Measurements from ENCODE around the gene DCK.
"Not testable (repeated sequence)": the region's sequence is repeated elsewhere in the genome, so short reads cannot be mapped to it uniquely, and the experiment has no call there.

DCK gene

DNA sequence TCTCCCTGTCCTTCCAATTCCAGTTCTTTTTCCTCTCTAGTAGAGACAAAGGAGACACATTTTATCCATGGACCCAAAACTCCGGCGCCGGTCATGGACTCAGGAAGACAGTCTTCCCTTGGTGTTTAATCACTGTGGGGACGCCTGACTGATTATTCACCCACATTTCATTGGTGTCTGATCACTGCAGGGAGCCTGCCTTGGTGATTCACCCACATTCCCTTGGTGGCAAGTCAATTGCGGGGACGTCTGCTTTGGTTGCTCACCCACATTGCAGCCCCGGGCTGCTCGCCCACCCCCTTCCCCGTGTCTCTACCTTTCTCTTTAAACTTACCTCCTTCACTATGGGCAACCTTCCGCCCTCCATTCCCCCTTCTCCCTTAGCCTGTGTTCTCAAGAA lies 38.7 kb downstream of the DCK start:
- H3K9me3 ChIP-seq (replicated peaks in 1 of 2; ENCODE audit: control insufficient read depth in 2 of 2, insufficient read depth in 1 of 2, low read depth in 1 of 2, low read length in 2 of 2); H2BK15ac ChIP-seq (ENCODE audit: low read length); H3K27me3 ChIP-seq (ENCODE audit: control insufficient read depth in 3 of 3, insufficient read depth in 3 of 3, low read depth in 1 of 3, low read length in 3 of 3); H3K9ac ChIP-seq (ENCODE audit: low read depth, low read length, poor library complexity); H2AFZ ChIP-seq (ENCODE audit: low read length); H4K91ac ChIP-seq (ENCODE audit: low read depth, low read length, poor library complexity); H3K18ac ChIP-seq (ENCODE audit: low read length); H2BK120ac ChIP-seq (ENCODE audit: low read depth, low read length); H2AK5ac ChIP-seq (ENCODE audit: low read depth, low read length); DNase-seq (ENCODE audit: low spot score); H2BK5ac ChIP-seq (ENCODE audit: low read length); H4K8ac ChIP-seq (ENCODE audit: low read depth, low read length); H3K4me2 ChIP-seq (ENCODE audit: insufficient read depth, low read length, poor library complexity, severe bottlenecking); H3K79me1 ChIP-seq (ENCODE audit: low read depth, low read length); H3K4me3 ChIP-seq (ENCODE audit: low read length in 2 of 2); H2BK12ac ChIP-seq (ENCODE audit: low read length); H3K4me1 ChIP-seq (ENCODE audit: control insufficient read depth in 2 of 2, insufficient read depth in 1 of 2, low read depth in 1 of 2, low read length in 2 of 2); H3K23ac ChIP-seq (ENCODE audit: low read depth, low read length, poor library complexity); H3K4ac ChIP-seq (ENCODE audit: low read length); H3K27ac ChIP-seq (replicated peaks; ENCODE audit: low read length); H3K14ac ChIP-seq (ENCODE audit: low read length): not testable (repeated sequence)
- WGBS, 2 donors (ENCODE audit: extremely low coverage in 2 of 2, insufficient read length in 2 of 2, insufficient replicate concordance in 1 of 2) = no CpG with 5 or more reads among the region's 10 CpGs
- H3K36me3 ChIP-seq (replicated peaks in 1 of 2; ENCODE audit: control insufficient read depth in 2 of 2, insufficient read depth in 2 of 2, low read length in 2 of 2) = peaks cover 2 to 71% of the 10 kb centered on the region in 2 donors

DNA sequence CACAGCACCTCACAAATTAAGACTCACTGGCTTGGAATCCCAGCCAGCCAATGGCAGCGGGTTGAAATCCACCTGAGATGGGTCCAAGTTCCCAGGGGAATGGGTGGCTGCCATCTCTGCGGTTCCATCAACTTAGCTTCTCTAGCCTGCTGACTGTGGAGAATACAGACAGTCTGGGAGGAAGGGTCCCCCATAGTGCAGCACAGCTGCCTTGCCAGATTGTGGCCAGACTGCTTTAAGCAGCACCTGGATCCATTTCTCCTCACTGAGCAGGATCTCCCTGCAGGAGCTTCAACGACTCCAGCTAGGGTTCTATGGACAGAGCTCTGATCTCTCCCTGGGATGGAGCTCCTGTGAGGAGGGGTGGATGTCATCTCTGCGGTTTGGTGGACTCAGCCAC lies 51.8 kb downstream of the DCK start:
- H3K14ac ChIP-seq (ENCODE audit: low read length) = no peak overlapping the region
- H3K79me1 ChIP-seq (ENCODE audit: low read depth, low read length) = no peaks in the 10 kb centered on the region
- no peak overlapping the region for H2AK5ac ChIP-seq (ENCODE audit: low read depth, low read length)
- no peak overlapping the region for H3K23ac ChIP-seq (ENCODE audit: low read depth, low read length, poor library complexity)
- no peak overlapping the region for H3K27ac ChIP-seq (replicated peaks; ENCODE audit: low read length)
- no peak overlapping the region for H3K4ac ChIP-seq (ENCODE audit: low read length)
- no peak overlapping the region for H2BK120ac ChIP-seq (ENCODE audit: low read depth, low read length)
- no peaks in the 10 kb centered on the region for H3K9me3 ChIP-seq (replicated peaks in 1 of 2; ENCODE audit: control insufficient read depth in 2 of 2, insufficient read depth in 1 of 2, low read depth in 1 of 2, low read length in 2 of 2)
- H4K8ac ChIP-seq (ENCODE audit: low read depth, low read length) = no peak overlapping the region
- no peak overlapping the region for H2BK15ac ChIP-seq (ENCODE audit: low read length)
- DNase-seq (ENCODE audit: low spot score) = no peak
- H2BK5ac ChIP-seq (ENCODE audit: low read length) = no peak overlapping the region
- no peak overlapping the region for H3K9ac ChIP-seq (ENCODE audit: low read depth, low read length, poor library complexity)
- H3K4me1 ChIP-seq (ENCODE audit: control insufficient read depth in 2 of 2, insufficient read depth in 1 of 2, low read depth in 1 of 2, low read length in 2 of 2) = no peaks in the 10 kb centered on the region
- H2BK12ac ChIP-seq (ENCODE audit: low read length) = no peak overlapping the region
- no peak overlapping the region for H3K18ac ChIP-seq (ENCODE audit: low read length)
- H3K4me3 ChIP-seq (ENCODE audit: low read length in 2 of 2) = no peak overlapping the region
- no peak overlapping the region for H3K4me2 ChIP-seq (ENCODE audit: insufficient read depth, low read length, poor library complexity, severe bottlenecking)
- no peak overlapping the region for H4K91ac ChIP-seq (ENCODE audit: low read depth, low read length, poor library complexity)
- WGBS, 2 donors (ENCODE audit: extremely low coverage in 2 of 2, insufficient read length in 2 of 2, insufficient replicate concordance in 1 of 2) = no CpG with 5 or more reads among the region's 4 CpGs
- H2AFZ ChIP-seq (ENCODE audit: low read length) = no peak overlapping the region
- no peaks in the 10 kb centered on the region for H3K27me3 ChIP-seq (ENCODE audit: control insufficient read depth in 3 of 3, insufficient read depth in 3 of 3, low read depth in 1 of 3, low read length in 3 of 3)
- H3K36me3 ChIP-seq (replicated peaks in 1 of 2; ENCODE audit: control insufficient read depth in 2 of 2, insufficient read depth in 2 of 2, low read length in 2 of 2) = no peaks in the 10 kb centered on the region

GRCh38 chr4:71049395-71049794 lies 55.9 kb downstream of the DCK start:
- Histone ChIP-seq H2AFZ (ENCODE audit: low read length) (no peak overlapping the region), H3K4me3 (ENCODE audit: low read length in 2 of 2) (no peak overlapping the region), H3K27me3 (ENCODE audit: control insufficient read depth in 3 of 3, insufficient read depth in 3 of 3, low read depth in 1 of 3, low read length in 3 of 3) (no peaks in the 10 kb centered on the region), H2BK5ac (ENCODE audit: low read length) (no peak overlapping the region), H2BK15ac (ENCODE audit: low read length) (no peak overlapping the region), H3K9ac (ENCODE audit: low read depth, low read length, poor library complexity) (no peak overlapping the region), H3K79me1 (ENCODE audit: low read depth, low read length) (no peaks in the 10 kb centered on the region), H2BK12ac (ENCODE audit: low read length) (no peak overlapping the region), H4K8ac (ENCODE audit: low read depth, low read length) (no peak overlapping the region), H2AK5ac (ENCODE audit: low read depth, low read length) (no peak overlapping the region), H3K4ac (ENCODE audit: low read length) (no peak overlapping the region), H3K4me2 (ENCODE audit: insufficient read depth, low read length, poor library complexity, severe bottlenecking) (no peak overlapping the region), H4K91ac (ENCODE audit: low read depth, low read length, poor library complexity) (no peak overlapping the region), H3K23ac (ENCODE audit: low read depth, low read length, poor library complexity) (no peak overlapping the region), H3K4me1 (ENCODE audit: control insufficient read depth in 2 of 2, insufficient read depth in 1 of 2, low read depth in 1 of 2, low read length in 2 of 2) (no peaks in the 10 kb centered on the region), H3K36me3 (replicated peaks in 1 of 2; ENCODE audit: control insufficient read depth in 2 of 2, insufficient read depth in 2 of 2, low read length in 2 of 2) (no peaks in the 10 kb centered on the region), H3K18ac (ENCODE audit: low read length) (no peak overlapping the region), H3K27ac (replicated peaks; ENCODE audit: low read length) (no peak overlapping the region), H3K9me3 (replicated peaks in 1 of 2; ENCODE audit: control insufficient read depth in 2 of 2, insufficient read depth in 1 of 2, low read depth in 1 of 2, low read length in 2 of 2) (no peaks in the 10 kb centered on the region), H2BK120ac (ENCODE audit: low read depth, low read length) (no peak overlapping the region), H3K14ac (ENCODE audit: low read length) (no peak overlapping the region)
- WGBS, 2 donors (ENCODE audit: extremely low coverage in 2 of 2, insufficient read length in 2 of 2, insufficient replicate concordance in 1 of 2) = no CpG with 5 or more reads among the region's 5 CpGs
- DNase-seq (ENCODE audit: low spot score) = no peak

DNA sequence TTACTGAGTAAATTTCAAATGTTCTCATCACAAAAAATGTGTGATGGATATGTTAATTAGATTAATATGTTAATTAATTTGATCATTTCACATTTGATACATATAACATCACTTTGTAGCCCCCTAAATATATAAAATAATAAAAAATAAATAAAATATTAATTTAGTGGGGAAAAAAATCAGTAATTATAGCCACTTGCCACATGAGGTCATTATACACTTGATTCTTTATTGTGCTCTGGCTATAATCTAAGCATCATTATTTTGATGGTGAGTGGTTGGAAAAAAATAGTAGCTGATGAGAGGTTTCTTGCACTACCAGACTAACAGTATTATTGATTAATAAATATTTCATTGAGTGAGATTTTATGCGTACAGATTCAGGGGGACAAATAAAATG lies 57.4 kb downstream of the DCK start:
- Histone ChIP-seq H3K18ac (ENCODE audit: low read length) (no peak overlapping the region), H3K27ac (replicated peaks; ENCODE audit: low read length) (no peak overlapping the region), H2AK5ac (ENCODE audit: low read depth, low read length) (no peak overlapping the region), H4K8ac (ENCODE audit: low read depth, low read length) (no peak overlapping the region), H3K23ac (ENCODE audit: low read depth, low read length, poor library complexity) (no peak overlapping the region), H2BK12ac (ENCODE audit: low read length) (no peak overlapping the region), H4K91ac (ENCODE audit: low read depth, low read length, poor library complexity) (no peak overlapping the region), H3K4me1 (ENCODE audit: control insufficient read depth in 2 of 2, insufficient read depth in 1 of 2, low read depth in 1 of 2, low read length in 2 of 2) (no peaks in the 10 kb centered on the region), H3K4me3 (ENCODE audit: low read length in 2 of 2) (no peak overlapping the region), H2BK120ac (ENCODE audit: low read depth, low read length) (no peak overlapping the region), H3K27me3 (ENCODE audit: control insufficient read depth in 3 of 3, insufficient read depth in 3 of 3, low read depth in 1 of 3, low read length in 3 of 3) (no peaks in the 10 kb centered on the region), H2BK15ac (ENCODE audit: low read length) (no peak overlapping the region), H3K9ac (ENCODE audit: low read depth, low read length, poor library complexity) (no peak overlapping the region), H3K4ac (ENCODE audit: low read length) (no peak overlapping the region), H3K79me1 (ENCODE audit: low read depth, low read length) (no peaks in the 10 kb centered on the region), H3K4me2 (ENCODE audit: insufficient read depth, low read length, poor library complexity, severe bottlenecking) (no peak overlapping the region), H3K14ac (ENCODE audit: low read length) (no peak overlapping the region), H3K9me3 (replicated peaks in 1 of 2; ENCODE audit: control insufficient read depth in 2 of 2, insufficient read depth in 1 of 2, low read depth in 1 of 2, low read length in 2 of 2) (no peaks in the 10 kb centered on the region), H3K36me3 (replicated peaks in 1 of 2; ENCODE audit: control insufficient read depth in 2 of 2, insufficient read depth in 2 of 2, low read length in 2 of 2) (no peaks in the 10 kb centered on the region), H2AFZ (ENCODE audit: low read length) (no peak overlapping the region), H2BK5ac (ENCODE audit: low read length) (no peak overlapping the region)
- WGBS, 2 donors (ENCODE audit: extremely low coverage in 2 of 2, insufficient read length in 2 of 2, insufficient replicate concordance in 1 of 2) = no CpG with 5 or more reads among the region's 1 CpG
- no peak for DNase-seq (ENCODE audit: low spot score)
